HG03103 (cell line): ENCODE measurements around the gene NRP1.
"Not testable (repeated sequence)": the region's sequence is repeated elsewhere in the genome, so short reads cannot be mapped to it uniquely, and the experiment has no call there.

ENCODE experiments used
- ATAC-seq: cut with Tn5 transposase; IDR thresholded peaks from one replicate; pipeline ENCODE4 v1.9.1; 2021; ENCODE audit warnings: low read depth; ENCODE audit not compliant: unreplicated experiment

The NRP1 gene

DNA sequence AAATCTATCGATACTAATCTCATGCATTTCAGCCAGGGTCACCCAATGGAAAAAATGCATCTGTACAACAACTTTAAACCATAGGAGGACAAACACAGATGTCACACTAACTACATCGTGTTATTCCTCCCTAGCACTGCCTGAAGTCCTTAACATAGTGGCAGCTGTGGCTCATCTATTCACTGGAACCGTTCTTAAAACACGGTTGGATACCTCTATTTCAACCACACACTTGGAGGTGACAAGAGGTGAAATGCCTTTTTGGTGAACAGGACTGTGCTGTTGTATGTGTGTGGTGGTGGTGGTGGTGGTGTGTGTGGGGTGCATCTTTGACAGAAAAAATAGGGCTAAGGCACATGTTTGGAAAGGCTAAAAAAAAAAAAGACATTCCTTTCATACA is 93.1 kb downstream of the NRP1 start:
- ATAC-seq: no peak

DNA sequence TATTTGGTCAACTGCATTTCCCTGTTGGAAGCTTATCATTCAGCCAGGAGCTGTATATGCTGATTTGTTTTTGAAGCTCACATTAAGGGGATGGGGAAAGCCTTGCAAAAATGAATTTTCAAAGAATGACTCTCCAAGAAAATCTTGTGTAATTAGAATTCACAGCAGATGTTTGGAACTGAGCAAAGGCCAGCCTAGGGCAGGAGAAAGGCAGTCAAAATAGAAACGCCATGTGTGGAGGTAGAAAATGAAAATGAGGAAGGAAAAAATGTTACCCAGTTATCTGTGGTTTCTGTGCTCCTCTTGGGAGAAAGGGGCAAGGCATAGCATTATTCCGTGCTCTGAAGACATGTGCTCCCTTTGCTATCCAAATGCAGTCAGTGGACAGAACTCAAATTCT is 93.5 kb downstream of the NRP1 start:
- ATAC-seq: no peak

DNA sequence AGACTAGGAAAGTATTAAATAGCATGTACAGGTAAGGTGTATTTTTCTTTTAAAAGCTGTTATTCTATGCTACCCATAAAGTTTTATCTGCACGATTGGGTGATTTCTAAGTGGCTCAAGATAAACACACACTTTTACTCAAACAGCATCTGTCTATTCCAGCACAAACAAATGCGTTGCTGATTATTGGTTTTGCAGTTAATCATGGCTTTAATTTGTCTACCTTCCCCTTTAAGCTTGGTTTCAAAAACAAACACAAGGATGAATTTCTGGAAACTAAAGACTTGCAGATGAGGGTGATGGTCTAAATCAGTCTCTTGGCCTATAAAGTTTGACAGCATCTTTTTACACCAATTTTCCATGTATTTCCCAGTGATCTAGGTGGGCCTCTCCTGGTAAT is 94.2 kb downstream of the NRP1 start:
- no peak for ATAC-seq

DNA sequence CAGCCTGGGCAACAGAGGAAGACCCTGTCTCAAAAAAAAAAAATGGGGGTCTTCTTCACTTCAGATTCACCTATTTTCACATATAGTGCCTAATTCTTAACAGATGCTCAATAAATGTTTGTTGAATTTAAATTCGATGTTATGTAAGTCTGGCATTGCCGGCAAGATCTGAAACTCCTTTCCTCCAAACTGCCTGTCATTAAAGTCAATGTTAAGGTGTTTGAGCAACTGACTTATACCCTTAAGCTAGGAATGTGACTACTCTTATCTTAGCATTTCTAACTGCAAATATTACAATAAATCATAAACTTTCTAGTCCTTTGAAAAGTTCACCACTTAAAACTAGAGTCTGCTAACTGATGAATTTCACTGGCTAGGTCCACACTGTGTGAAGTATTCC is 95.2 kb downstream of the NRP1 start:
- no peak for ATAC-seq

DNA sequence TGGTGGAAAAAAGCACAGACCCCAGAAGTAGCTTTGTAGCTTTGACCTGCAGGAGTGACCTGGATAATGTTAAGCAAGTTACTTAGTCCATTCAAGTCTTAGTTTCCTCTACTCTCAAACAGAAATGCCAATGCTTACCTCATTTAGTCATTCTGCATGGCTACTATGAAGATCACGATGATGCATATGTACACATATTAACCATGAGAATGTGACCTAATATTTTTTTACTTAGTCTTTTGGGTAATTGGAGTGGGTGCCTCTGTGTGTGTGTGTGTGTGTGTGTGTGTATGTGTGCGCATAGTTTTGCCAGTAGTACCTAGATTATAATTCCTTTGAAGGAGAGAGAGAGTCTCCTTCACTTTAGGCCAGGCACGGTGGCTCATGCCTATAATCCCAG is 95.8 kb downstream of the NRP1 start:
- no peak for ATAC-seq

DNA sequence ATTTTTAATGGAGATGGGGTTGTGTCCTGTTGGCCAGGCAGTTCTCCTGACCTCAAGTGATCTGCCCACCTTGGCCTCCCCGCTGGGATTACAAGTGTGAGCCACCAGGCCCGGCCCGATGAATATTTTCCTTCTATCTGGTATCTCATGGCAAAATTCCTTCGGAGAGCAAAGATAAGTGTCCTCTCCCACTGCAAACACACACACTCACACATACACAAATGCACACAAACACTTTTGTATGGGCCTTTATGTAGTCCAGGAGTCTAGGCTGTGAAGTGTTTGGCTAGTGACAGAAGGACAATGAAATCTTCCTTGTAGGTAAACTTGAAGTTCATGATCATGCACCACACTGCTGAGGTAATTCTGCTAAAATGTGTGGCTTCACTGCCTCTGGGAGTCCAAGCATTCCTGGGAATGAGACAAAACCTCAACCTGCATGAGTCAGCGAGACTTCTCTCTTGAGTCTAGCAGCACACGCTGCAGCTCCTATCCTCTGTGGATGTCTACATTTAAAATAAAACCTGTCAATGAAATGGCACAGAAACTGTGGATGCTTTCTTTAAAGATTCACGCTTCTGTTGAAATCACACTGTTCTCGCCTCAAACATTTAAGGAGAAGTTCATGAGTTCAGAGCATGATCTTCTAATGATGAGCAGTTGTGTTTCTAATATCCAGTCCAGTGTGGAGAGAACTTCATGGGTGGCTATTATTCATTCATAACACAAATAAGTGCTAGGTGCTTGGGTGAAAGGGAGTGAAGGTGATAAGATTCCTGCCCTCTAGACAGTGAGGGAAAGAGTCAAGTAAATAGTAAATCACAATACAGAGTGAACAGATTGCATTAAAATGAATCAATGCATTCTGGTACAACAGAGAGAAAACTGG is 96.5 kb downstream of the NRP1 start:
- ATAC-seq: no peak

DNA sequence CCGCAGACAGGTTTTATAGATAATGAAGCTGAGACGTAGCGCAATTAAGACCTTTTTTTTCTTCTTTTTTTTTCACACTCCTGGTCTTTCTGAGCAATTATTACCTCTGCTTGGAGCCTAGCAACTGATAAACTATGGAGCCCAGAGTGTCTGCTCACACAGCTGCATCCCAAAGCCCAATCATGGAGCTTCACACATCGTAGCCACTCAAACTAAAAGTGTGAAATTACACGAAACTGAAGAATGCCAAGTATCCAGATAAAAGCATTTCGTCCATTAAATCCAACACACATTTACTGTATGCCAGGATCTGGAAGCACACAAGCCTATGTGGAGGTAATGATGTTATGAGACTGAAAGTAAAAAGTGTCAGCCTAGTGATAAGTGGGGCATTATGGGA is 97.6 kb downstream of the NRP1 start:
- ATAC-seq: no peak

DNA sequence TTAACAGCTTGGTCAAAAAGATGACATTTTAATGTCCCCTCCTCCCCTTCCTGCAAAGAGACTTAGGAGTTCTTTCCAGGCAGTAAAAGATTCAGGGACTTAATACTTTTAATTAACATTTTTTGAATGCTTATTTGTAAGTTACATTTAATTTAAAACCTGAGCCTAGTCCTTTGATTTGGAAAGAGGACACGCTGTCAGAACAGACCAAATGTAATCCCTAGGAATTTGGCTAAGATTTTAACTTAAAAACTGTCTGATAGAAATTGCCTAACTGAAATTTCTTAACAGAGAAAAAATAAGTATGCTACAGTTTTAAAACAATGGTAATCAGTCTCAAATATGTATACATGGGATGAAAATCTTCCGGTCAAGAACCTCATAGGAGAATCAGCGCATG is 98.5 kb downstream of the NRP1 start:
- ATAC-seq: no peak

DNA sequence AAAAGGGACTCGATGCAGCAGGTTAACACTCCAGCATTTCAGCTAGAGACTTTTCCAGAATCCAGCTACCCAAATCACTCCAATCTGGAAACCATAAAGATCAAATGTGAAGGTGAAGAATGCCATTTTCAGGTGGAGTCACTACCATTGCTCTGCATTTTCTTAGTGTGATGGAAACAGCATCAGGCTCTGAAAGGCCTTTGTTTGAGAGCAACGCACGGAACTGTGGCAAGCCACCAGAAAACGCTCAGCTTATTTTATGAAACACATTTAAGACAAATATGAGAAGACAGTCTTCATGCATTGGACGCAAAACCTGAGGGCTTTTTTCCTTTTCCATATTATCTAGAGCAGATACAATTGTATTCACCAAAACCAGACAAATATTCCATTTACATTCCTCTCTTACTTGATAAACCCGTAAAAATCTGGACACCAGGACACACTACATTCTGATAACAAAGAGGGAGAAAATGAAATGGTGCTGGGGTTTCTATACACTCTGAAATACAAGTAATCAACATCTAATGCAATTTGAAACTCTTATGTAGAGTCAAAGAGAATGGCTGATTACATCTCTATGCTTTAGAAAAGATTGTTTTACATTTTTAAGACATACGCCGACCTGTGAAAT is 99.1 kb downstream of the NRP1 start:
- no peak for ATAC-seq

DNA sequence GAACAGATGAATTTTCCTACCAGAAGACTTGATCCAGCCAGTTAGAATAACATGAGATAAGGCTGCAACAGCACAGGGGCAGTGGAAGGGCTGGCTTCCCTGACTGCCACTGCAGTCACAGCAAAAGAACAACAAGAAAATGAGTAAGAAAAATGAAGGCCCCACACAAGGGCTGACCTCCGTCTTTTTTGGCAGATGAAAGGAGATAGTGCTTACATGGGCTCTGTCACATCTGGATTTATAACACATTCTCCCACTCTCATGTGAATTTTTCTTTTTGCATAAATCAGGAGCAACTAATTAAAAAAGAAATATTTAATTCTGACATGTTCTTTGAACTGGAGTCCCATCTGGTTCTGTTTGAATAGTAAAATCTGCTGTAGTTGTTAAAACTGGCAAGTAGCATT is 99.6 kb downstream of the NRP1 start:
- ATAC-seq: no peak

DNA sequence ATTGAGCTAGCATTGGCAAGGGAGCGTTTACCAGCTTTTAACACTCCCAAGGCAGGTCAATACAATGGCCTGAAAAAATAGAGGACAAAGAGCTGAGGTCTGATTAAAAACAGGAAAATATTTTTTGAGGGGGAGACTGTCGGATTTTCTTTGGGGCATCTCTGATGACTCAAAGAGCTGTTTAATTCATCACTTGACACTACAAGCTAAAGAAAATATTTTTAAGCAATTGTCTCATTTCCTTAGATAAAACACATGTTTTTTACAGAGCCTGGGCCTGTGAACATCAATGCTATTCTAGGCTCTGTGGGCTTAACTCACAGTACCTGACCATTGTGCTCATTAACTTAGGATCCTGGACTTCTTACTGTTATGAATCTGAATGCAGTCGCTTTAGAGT is 100.8 kb downstream of the NRP1 start:
- ATAC-seq: no peak

DNA sequence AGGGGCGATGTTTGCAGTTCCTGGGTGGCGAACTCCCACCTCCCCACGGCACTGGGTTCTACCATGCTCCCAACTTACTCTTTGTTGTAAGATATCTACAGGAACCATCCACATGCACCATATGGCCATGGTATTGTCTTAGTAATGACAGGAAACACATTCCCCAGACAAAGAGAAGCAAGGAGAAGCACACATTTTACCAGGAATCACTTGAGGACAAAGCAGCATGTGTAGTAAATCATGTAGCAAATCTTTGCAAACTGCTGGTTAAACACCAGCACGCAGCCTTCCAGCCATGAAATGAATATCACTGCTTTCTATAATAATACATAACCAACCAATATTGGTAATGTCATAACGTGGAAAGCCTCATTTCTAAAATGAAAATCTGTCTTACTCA is 101.2 kb downstream of the NRP1 start:
- no peak for ATAC-seq

DNA sequence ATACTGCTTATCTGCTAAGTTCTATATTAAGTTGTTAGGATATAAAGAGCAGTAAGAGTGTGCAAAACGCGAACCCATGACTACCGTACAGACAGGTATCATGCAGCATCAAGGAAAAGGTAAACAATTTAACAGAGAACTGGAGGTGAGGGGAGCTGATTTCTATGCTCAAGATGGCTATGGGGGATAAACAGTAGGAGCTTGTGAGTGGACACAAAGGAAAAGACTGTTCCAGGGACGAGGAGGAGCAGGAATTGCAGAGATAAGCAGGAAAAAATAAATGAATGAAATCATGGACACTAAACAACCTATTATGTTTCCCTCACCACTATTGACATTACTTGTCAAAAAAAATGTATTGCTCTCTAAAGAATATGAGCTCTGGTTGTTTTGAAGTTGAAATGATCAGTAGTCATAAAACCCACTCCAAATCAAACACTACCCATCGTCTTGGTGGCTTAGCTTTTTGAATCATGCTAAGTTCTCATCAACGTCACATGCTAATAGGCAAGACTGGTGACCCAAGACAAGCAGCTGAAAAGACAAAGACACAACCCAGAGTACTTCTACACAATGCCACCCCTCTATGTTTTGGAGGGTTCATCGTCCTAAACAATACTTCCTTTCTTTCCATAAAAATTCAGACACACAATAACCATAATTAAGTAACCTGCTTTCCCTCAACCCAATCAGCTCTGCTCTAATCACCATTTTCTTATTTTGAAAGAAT is 102.7 kb downstream of the NRP1 start:
- ATAC-seq: no peak

DNA sequence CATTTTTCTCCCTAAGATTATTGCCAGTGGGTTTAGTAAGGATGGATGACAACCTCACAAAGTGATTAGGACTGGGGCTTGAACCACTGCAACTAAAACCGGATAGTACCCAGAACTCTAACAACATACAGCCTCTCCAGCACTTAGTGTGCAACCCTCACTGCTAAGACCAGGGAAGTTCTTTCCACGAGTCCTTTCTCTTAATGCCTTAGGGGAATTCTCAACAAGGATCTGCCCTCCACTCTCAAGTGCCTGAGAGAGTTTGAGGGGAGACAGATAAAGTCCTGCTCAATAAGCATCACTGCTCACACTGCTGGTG is 104.6 kb downstream of the NRP1 start:
- ATAC-seq: no peak

DNA sequence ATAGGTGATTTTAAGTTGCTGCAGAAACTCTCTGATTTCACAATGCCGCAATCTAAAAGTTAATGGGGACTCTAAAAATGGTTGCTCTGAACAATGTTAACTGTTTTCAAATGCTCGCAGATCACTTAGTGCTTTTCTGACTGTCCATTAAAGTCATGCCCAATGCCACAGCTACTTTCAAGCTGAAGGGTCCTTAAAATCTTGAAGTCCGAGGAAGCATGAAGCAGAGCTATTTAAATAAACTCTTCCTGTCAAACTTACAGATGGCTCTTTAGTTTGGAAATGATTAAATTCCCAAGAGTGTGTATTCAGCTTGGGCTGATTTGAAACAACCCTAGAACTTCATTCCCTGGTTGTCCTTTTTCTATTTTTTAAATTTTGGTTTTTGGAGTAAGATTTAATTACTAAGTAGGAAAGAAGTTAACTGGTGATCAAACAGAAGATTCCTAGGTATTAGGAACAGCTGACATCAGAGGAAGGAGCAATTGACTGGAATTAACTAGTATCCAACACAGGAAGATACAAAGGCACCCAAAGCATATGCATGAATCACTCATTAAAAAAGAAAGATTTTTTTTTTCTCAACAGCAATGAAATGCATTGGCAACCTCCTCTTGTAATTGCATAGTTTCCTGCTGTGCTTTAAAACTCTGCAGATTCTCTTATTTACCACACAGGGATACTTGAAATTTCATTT is 105.1 kb downstream of the NRP1 start:
- ATAC-seq: no peak

DNA sequence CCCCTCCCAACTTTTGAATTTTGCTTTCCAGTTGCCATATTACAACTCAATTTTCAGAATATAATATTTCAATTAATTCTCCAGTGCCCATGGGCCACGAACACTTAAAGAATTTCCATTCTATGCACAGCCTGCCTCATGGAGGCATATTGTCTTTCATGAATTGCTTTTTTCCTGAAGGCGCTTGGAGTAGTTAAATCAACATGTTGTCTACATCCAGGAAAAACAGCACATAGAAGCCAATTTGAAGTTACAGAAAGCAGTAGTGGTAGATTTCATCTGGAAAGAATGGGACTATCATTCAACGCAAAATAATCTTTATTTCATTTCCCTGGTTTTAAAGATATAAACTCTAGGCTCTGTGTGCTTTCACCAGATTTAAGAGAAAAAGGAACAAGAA is 106.0 kb downstream of the NRP1 start:
- no peak for ATAC-seq

DNA sequence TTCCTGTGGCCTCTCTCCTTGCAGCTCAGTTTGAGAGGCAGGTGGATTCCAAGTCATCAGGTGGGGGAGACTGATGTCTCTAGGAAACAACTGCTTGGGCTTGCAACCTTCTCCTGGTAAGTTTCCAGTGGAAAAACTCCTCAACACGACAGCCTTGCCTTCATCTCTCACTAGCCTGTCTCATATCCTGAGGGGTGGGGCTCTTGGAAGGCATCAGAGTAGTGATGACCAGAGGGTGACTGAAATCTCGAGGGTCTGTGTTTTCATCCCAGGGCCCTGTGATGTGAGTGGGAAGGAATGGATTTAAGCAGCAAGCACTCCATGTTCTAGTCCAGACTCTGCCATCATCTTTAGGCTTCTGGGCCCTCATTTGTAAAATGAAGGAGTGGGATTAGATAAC is 107.0 kb downstream of the NRP1 start:
- ATAC-seq: no peak

DNA sequence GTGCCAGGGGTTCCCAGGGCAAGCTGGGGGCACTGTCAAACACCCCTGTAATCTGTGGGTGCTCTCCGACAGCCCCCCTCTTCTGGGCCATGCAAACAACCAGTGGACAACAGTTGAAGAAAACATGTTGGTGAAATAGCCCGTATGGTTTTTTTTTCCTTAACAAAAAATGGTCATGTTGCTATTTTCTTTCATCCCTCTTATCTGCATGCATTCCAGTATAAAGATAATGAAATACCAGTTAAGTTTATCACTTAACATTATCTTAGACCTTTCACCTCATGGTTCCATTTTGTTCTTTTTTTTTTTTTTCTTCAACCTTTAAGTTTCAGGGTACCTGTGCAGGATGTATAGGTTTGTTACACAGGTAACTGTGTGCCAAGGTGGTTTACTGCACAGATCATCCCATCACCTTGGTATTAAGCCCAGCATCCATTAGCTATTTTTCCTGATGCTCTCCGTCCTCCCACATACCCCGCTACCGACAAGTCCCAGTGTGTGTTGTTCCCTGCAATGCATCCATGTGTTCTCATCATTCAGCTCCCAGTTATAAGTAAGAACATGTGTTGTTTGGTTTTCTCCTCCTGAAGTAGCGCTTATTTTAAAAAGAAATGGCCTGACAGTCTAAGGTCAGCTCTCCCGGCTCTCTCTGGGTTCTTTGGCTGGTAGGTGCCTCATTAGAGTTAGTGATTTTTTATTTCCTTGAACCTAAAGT is 110.1 kb downstream of the NRP1 start:
- no peak for ATAC-seq

DNA sequence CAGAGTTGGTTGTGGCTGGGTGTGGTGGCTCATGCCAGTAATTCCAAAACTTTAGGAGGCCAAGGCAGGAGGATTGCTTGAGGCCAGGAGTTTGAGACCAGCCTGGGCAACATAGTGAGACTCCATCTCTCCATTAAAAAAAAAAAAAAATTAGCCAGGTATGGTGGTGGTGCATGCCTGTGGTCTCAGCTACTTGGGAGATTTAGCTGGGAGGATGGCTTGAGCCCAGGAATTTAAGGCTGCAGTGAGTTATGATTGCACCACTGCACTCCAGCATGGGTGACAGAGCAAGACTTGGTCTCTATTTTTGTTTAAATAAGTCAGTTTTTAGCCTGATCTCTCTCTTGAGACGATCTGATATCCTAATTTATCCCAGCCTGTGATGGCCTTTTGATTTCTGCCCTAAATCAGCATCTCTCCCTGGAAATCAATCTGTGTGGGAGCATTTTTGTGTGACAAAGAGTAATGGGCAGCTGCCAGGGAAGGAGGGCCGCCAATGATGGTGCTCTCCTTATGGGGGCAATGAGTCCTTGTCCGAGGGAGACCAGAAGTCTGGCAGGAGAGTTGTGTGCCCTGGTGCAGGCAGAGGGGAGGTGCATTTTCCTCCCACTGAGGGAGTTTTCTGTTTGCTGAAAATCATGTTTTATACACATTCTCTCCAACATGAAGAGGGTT is 111.0 kb downstream of the NRP1 start:
- ATAC-seq: no peak

DNA sequence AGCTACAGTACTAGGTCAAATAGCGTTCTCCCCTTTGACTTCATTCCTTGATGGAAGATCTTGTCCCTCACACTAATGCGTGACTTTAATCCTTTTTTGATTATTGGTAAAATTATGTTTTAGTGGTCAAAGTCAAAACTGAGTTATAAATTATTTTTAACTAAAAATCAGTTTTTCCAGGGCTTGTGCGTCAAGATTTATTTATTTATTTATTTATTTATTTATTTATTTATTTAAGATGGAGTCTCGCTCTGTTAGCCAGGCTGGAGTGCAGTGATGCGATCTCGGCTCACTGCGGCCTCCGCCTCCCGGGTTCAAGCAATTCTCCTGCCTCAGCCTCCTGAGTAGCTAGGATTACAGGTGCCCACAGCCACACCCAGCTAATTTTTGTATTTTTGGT is 112.2 kb downstream of the NRP1 start:
- ATAC-seq: not testable (repeated sequence)
